Activated B cell treated with CpG ODN at 0.5 μM for 24 hours (primary cell): ENCODE measurements around the gene TTC7B. TPM values are rescaled to one million over a fixed set of nuclear protein-coding genes. Genes with fewer than 3 reads are reported as not detected.

Source experiments
- ATAC-seq: fragments of 200-7000 bp; cut with Tn5 transposase; one replicate; pipeline ENCODE4 v1.10.0; 2021; ENCODE audit warnings: low read depth, mild to moderate bottlenecking, moderate library complexity
- CTCF ChIA-PET: fragments of 350-600 bp; sonication (Branson Sonifier 250); formaldehyde crosslinking; loops from one replicate; lab custom pipeline; 2021; ENCODE audit warnings: antibody characterized with exemption; lab: Charles Lee
- POLR2A ChIA-PET: fragments of 350-600 bp; sonication (Branson Sonifier 250); formaldehyde crosslinking; loops from one replicate; lab custom pipeline; 2021; ENCODE audit warnings: antibody characterized with exemption; lab: Charles Lee
- DNase-seq: peaks from one replicate; pipeline ENCODE4 v3.0.0; 2022
- H3K27ac Mint-ChIP-seq: one replicate; pipeline ENCODE4 v1.8.0; 2020; ENCODE audit warnings: mixed read lengths
- H3K27me3 Mint-ChIP-seq: one replicate; pipeline ENCODE4 v1.8.0; 2021; ENCODE audit warnings: mixed read lengths
- H3K36me3 Mint-ChIP-seq: one replicate; pipeline ENCODE4 v1.8.0; 2021; ENCODE audit warnings: low read depth, mixed read lengths
- H3K4me1 Mint-ChIP-seq: one replicate; pipeline ENCODE4 v1.8.0; 2021; ENCODE audit warnings: mixed read lengths
- H3K4me3 Mint-ChIP-seq: one replicate; pipeline ENCODE4 v1.8.0; 2020; ENCODE audit warnings: mild to moderate bottlenecking, mixed read lengths
- H3K9me3 Mint-ChIP-seq: one replicate; pipeline ENCODE4 v1.8.0; 2020; ENCODE audit warnings: mixed read lengths
- CTCF ChIP-seq: fragments of 200-600 bp; IDR thresholded peaks from one replicate; pipeline ENCODE4 v1.8.0; 2022; ENCODE audit warnings: antibody characterized with exemption, mild to moderate bottlenecking
- intact Hi-C: fragments of 100-400 bp; cut with micrococcal nuclease; formaldehyde crosslinking; loops from one replicate; pipeline ENCODE4 v1.15.1; 2024
- total RNA-seq: library from RNA; stranded (reverse); gene quantifications from 2 replicates; pipeline ENCODE4 v1.2.3, GENCODE V29; 2022

Gene TTC7B
- total RNA-seq, 1 donor from 2014 or later, result 1.9 TPM

GRCh38 chr14:90760591-90761316 is 55.5 kb downstream of the TTC7B start:
- H3K9me3 Mint-ChIP-seq, result peaks cover 6% of the 10 kb centered on the region
- peaks cover 24% of the 10 kb centered on the region for H3K4me1 Mint-ChIP-seq
- H3K4me3 Mint-ChIP-seq, result no peak overlapping the region
- no peak overlapping the region for H3K27ac Mint-ChIP-seq
- intact Hi-C loops, result no loop called here
- DNase-seq, result no peak
- ChIA-PET POLR2A (interaction anchor here (0.8 kb wide), 1 partner anchor 17 kb away, joined by 3 read pairs; no protein-coding TSS in a partner anchor), CTCF (interaction anchor here (1.0 kb wide), 1 partner anchor 361 kb away, joined by 3 read pairs; no protein-coding TSS in a partner anchor)
- ATAC-seq, result no peak
- no peak for TF ChIP-seq CTCF
- peaks cover 5% of the 10 kb centered on the region for H3K27me3 Mint-ChIP-seq
- no peaks in the 10 kb centered on the region for H3K36me3 Mint-ChIP-seq

- DNase-seq, result no peak
- Mint-ChIP-seq H3K27ac (peak overlapping the region; percentile 86), H3K4me1 (peaks cover 24% of the 10 kb centered on the region), H3K9me3 (peaks cover 4% of the 10 kb centered on the region), H3K36me3 (no peaks in the 10 kb centered on the region), H3K27me3 (peaks cover 5% of the 10 kb centered on the region), H3K4me3 (no peak overlapping the region)
- no peak for TF ChIP-seq CTCF
- intact Hi-C loops, result no loop called here
- ATAC-seq, result no peak
- CTCF ChIA-PET, result interaction anchor here (1.0 to 2.9 kb wide), 2 partner anchors 360 to 459 kb away, joined by 3 to 12 read pairs; no protein-coding TSS in a partner anchor
- POLR2A ChIA-PET, result interaction anchor here (0.5 to 3.3 kb wide), 5 partner anchors 16 to 1282 kb away, joined by 3 to 29 read pairs (median 5); partner anchors contain the start of genes CALM1 and NRDE2
These were observed 56.2 kb downstream of the TTC7B start for GRCh38 chr14:90760078-90760444.

GRCh38 chr14:90759370-90760077 is 56.7 kb downstream of the TTC7B start:
- peak overlapping the region; percentile 79 for H3K4me3 Mint-ChIP-seq

GRCh38 chr14:90758959-90759358 is 57.3 kb downstream of the TTC7B start:
- intact Hi-C loops, result loop anchor here (1.0 to 2.0 kb wide), 12 partner anchors 56 to 1934 kb away; partner anchors contain the start of genes EFCAB11, NRDE2, PSMC1 and TTC8
- no peak for DNase-seq
- peak overlapping the region; percentile 79 for H3K4me3 Mint-ChIP-seq
- ChIA-PET CTCF (interaction anchor here (0.5 to 2.9 kb wide), 16 partner anchors 10 to 820 kb away, joined by 3 to 16 read pairs (median 4); no protein-coding TSS in a partner anchor), POLR2A (interaction anchor here (0.8 to 3.3 kb wide), 5 partner anchors 357 to 428 kb away, joined by 3 to 29 read pairs (median 6); partner anchors contain the start of genes CALM1 and NRDE2)
- H3K9me3 Mint-ChIP-seq, result peaks cover 2% of the 10 kb centered on the region
- ATAC-seq, result no peak
- peak overlapping the region; percentile 86 for H3K27ac Mint-ChIP-seq
- H3K4me1 Mint-ChIP-seq, result peaks cover 24% of the 10 kb centered on the region
- no peaks in the 10 kb centered on the region for H3K36me3 Mint-ChIP-seq
- TF ChIP-seq CTCF, result no peak
- peaks cover 4% of the 10 kb centered on the region for H3K27me3 Mint-ChIP-seq

More at GRCh38 chr14:90759370-90760077, 56.7 kb downstream of the TTC7B start:
- Mint-ChIP-seq H3K27me3 (peaks cover 5% of the 10 kb centered on the region), H3K27ac (peak overlapping the region; percentile 86), H3K9me3 (peaks cover 4% of the 10 kb centered on the region), H3K4me1 (peaks cover 24% of the 10 kb centered on the region), H3K36me3 (no peaks in the 10 kb centered on the region)
- ChIA-PET CTCF (interaction anchor here (0.8 to 2.9 kb wide), 11 partner anchors 26 to 470 kb away, joined by 3 to 16 read pairs (median 3); no protein-coding TSS in a partner anchor), POLR2A (interaction anchor here (0.5 to 3.3 kb wide), 6 partner anchors 358 to 1282 kb away, joined by 3 to 29 read pairs (median 6); partner anchors contain the start of genes CALM1 and NRDE2)
- DNase-seq, result no peak
- intact Hi-C loops, result loop anchor here (1.0 to 2.0 kb wide), 4 partner anchors 55 to 1935 kb away; partner anchors contain the start of genes EFCAB11 and TTC8
- ATAC-seq, result peak; percentile 54
- no peak for TF ChIP-seq CTCF
